Measurements from ENCODE around the gene IQCH.

IQCH gene

DNA sequence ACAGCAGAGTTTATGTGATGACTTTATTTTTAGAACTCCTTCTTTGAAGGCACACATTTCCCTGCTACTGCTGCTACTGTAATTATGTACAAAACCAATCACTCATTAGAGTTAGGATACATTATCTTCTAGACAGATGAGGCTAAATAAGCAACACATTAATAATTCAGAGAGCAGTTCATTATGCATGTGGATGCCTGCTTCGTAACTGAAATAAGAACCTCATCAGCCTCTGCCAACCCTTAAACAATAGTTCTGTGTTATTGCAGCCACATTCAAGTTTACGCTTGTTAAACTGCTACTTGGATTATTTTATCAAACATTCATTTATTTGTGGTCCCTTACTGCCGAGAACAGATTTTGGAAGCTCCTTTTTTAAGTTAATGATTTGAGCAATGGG, 213.8 kb downstream of the IQCH start:
- no peak overlapping the region for H3K27ac ChIP-seq (ENCODE audit: low read length)
- TF ChIP-seq EZH2phosphoT487 (IDR thresholded peaks at IDR 0.05; ENCODE audit: low read length), result no peak
- TF ChIP-seq, protein P1, sequence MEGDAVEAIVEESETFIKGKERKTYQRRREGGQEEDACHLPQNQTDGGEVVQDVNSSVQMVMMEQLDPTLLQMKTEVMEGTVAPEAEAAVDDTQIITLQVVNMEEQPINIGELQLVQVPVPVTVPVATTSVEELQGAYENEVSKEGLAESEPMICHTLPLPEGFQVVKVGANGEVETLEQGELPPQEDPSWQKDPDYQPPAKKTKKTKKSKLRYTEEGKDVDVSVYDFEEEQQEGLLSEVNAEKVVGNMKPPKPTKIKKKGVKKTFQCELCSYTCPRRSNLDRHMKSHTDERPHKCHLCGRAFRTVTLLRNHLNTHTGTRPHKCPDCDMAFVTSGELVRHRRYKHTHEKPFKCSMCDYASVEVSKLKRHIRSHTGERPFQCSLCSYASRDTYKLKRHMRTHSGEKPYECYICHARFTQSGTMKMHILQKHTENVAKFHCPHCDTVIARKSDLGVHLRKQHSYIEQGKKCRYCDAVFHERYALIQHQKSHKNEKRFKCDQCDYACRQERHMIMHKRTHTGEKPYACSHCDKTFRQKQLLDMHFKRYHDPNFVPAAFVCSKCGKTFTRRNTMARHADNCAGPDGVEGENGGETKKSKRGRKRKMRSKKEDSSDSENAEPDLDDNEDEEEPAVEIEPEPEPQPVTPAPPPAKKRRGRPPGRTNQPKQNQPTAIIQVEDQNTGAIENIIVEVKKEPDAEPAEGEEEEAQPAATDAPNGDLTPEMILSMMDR (IDR thresholded peaks at IDR 0.05; ENCODE audit: low read length), result no peak
- no peak for TF ChIP-seq EZH2 (optimal IDR thresholded peaks at IDR 0.05; ENCODE audit: low read depth, low read length)
- DNase-seq, result no peak

DNA sequence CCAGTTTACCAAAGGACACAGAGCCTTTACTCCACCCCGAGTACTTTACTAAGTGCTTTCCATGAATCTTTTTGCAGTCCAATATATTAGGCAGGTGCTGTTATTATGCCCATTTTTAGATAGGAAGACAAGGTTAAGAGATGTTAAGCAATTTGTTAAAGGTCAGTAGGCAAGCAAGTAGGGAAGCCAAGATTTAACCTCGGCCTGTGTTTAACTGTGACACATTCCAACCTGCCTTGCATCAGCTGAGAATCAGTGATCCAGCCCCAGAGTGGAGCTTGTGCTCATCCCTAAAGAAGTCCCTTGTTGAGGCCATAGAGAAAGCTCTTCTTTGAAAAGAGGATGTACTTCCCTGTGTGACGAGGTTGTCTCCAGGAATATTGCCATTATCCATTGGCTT, 215.1 kb downstream of the IQCH start:
- no peak for DNase-seq
- Histone ChIP-seq H3K9me2 (replicated peaks; ENCODE audit: insufficient read depth, low read length) (no peaks in the 10 kb centered on the region), H3K9me3 (replicated peaks; ENCODE audit: insufficient read depth, low read length) (no peaks in the 10 kb centered on the region), H3K27ac (ENCODE audit: low read length) (no peak overlapping the region), H3K4me3 (ENCODE audit: low read length) (no peak overlapping the region), H3K9ac (ENCODE audit: low read length) (no peak overlapping the region), H3K79me2 (ENCODE audit: low read length) (no peaks in the 10 kb centered on the region), H3K4me1 (ENCODE audit: low read length) (no peaks in the 10 kb centered on the region), H2AFZ (ENCODE audit: low read length) (no peak overlapping the region), H3K27me3 (replicated peaks; ENCODE audit: insufficient read depth, low read length) (no peaks in the 10 kb centered on the region), H3K36me3 (replicated peaks; ENCODE audit: insufficient read depth, low read length) (no peaks in the 10 kb centered on the region), H3K4me2 (ENCODE audit: low read depth, low read length) (no peak overlapping the region), H4K20me1 (ENCODE audit: insufficient read depth, low read length) (no peaks in the 10 kb centered on the region), H3F3A (ENCODE audit: insufficient read depth, low read length) (no peaks in the 10 kb centered on the region)
- TF ChIP-seq, protein P1 (IDR thresholded peaks at IDR 0.05; ENCODE audit: low read length), result no peak
- no peak for TF ChIP-seq EZH2 (optimal IDR thresholded peaks at IDR 0.05; ENCODE audit: low read depth, low read length)
- TF ChIP-seq EZH2phosphoT487 (IDR thresholded peaks at IDR 0.05; ENCODE audit: low read length), result no peak

More for the DNA sequence above, 213.8 kb downstream of the IQCH start:
- no peaks in the 10 kb centered on the region for H3K79me2 ChIP-seq (ENCODE audit: low read length)
- no peak overlapping the region for H3K4me3 ChIP-seq (ENCODE audit: low read length)
- no peaks in the 10 kb centered on the region for H3K9me2 ChIP-seq (replicated peaks; ENCODE audit: insufficient read depth, low read length)
- H3K4me2 ChIP-seq (ENCODE audit: low read depth, low read length), result no peak overlapping the region
- H2AFZ ChIP-seq (ENCODE audit: low read length), result no peak overlapping the region
- no peaks in the 10 kb centered on the region for H3K4me1 ChIP-seq (ENCODE audit: low read length)
- no peaks in the 10 kb centered on the region for H3F3A ChIP-seq (ENCODE audit: insufficient read depth, low read length)
- H3K9ac ChIP-seq (ENCODE audit: low read length), result no peak overlapping the region
- no peaks in the 10 kb centered on the region for H3K9me3 ChIP-seq (replicated peaks; ENCODE audit: insufficient read depth, low read length)
- no peaks in the 10 kb centered on the region for H3K27me3 ChIP-seq (replicated peaks; ENCODE audit: insufficient read depth, low read length)
- no peaks in the 10 kb centered on the region for H4K20me1 ChIP-seq (ENCODE audit: insufficient read depth, low read length)
- no peaks in the 10 kb centered on the region for H3K36me3 ChIP-seq (replicated peaks; ENCODE audit: insufficient read depth, low read length)

GRCh38 chr15:67472957-67473356, 218.4 kb downstream of the IQCH start:
- Histone ChIP-seq H3K79me2 (ENCODE audit: low read length) (no peaks in the 10 kb centered on the region), H3K4me3 (ENCODE audit: low read length) (no peak overlapping the region), H3K9ac (ENCODE audit: low read length) (no peak overlapping the region), H3F3A (ENCODE audit: insufficient read depth, low read length) (no peaks in the 10 kb centered on the region), H3K4me1 (ENCODE audit: low read length) (no peaks in the 10 kb centered on the region), H3K36me3 (replicated peaks; ENCODE audit: insufficient read depth, low read length) (no peaks in the 10 kb centered on the region), H3K9me3 (replicated peaks; ENCODE audit: insufficient read depth, low read length) (no peaks in the 10 kb centered on the region), H3K27me3 (replicated peaks; ENCODE audit: insufficient read depth, low read length) (no peaks in the 10 kb centered on the region), H3K9me2 (replicated peaks; ENCODE audit: insufficient read depth, low read length) (no peaks in the 10 kb centered on the region), H4K20me1 (ENCODE audit: insufficient read depth, low read length) (no peaks in the 10 kb centered on the region), H2AFZ (ENCODE audit: low read length) (no peak overlapping the region), H3K27ac (ENCODE audit: low read length) (no peak overlapping the region), H3K4me2 (ENCODE audit: low read depth, low read length) (no peak overlapping the region)
- no peak for TF ChIP-seq EZH2 (optimal IDR thresholded peaks at IDR 0.05; ENCODE audit: low read depth, low read length)
- TF ChIP-seq, protein P1 (IDR thresholded peaks at IDR 0.05; ENCODE audit: low read length), result no peak
- TF ChIP-seq EZH2phosphoT487 (IDR thresholded peaks at IDR 0.05; ENCODE audit: low read length), result no peak
- DNase-seq, result no peak
